GM12878 (cell line): ENCODE data around the gene CRKL. TPM values are rescaled to one million over a fixed set of nuclear protein-coding genes. Genes with fewer than 3 reads are reported as not detected.

Experiments used
- ATAC-seq: fragments of 200-7000 bp; cut with Tn5 transposase; 3 replicates; pipeline ENCODE4 v1.9.1; 2020; ENCODE audit warnings: mild to moderate bottlenecking, moderate library complexity
- BruUV-seq: library from RNA; stranded (reverse); fragments of 400-500 nt; replicated peaks from 2 replicates; lab custom pipeline; 2021; lab: Mats Ljungman, UMichigan
- CTCF ChIA-PET: fragments of 300-600 bp; sonication (Branson Sonifier 250); formaldehyde crosslinking; extraction: SDS; loops from one replicate; lab custom pipeline; 2021; ENCODE audit warnings: inconsistent platforms; lab: Yijun Ruan, JAX
- POLR2A ChIA-PET: fragments of 350-600 bp; formaldehyde crosslinking; extraction: SDS; loops from one replicate; lab custom pipeline; 2021; ENCODE audit warnings: inconsistent platforms; lab: Charles Lee
- RAD21 ChIA-PET: fragments of 300-600 bp; sonication (Branson Sonifier 250); formaldehyde crosslinking; loops from one replicate; lab custom pipeline; 2023; ENCODE audit warnings: antibody characterized with exemption; ENCODE audit not compliant: unreplicated experiment; lab: Charles Lee
- SMC1A ChIA-PET: fragments of 300-600 bp; sonication (Branson Sonifier 250); formaldehyde crosslinking; loops from one replicate; lab custom pipeline; 2023; ENCODE audit not compliant: unreplicated experiment, uncharacterized antibody; lab: Charles Lee
- DNase-seq: peaks from one replicate; pipeline ENCODE4 v3.0.0-alpha.2; 2011; ENCODE audit warnings: low read depth, low spot score
- FAIRE-seq: peaks from 3 replicates; lab custom pipeline; 2011; peaks lifted over from hg19 to GRCh38; lab: Jason Lieb, UNC
- H2AFZ ChIP-seq: 2 replicates; pipeline ENCODE4 v1.6.0; 2011; ENCODE audit warnings: low read depth, low read length, control low read depth; ENCODE audit not compliant: control insufficient read depth
- H3K27ac ChIP-seq: 2 replicates; pipeline ENCODE4 v1.5.1; 2011; ENCODE audit warnings: control low read depth; ENCODE audit not compliant: control insufficient read depth, insufficient read depth
- H3K27me3 ChIP-seq, 2 experiments: replicated peaks in 1 of 2; 2 replicates each; pipeline versions ENCODE4 v1.6.0 to v1.6.1; 2011; ENCODE audit warnings: low read length in 1 of 2; ENCODE audit not compliant: control insufficient read depth in 2 of 2, insufficient read depth in 2 of 2
- H3K36me3 ChIP-seq, 2 experiments: 2 replicates each; pipeline ENCODE4 v1.5.1; 2011; ENCODE audit warnings: low read length in 1 of 2; ENCODE audit not compliant: control insufficient read depth in 2 of 2, insufficient read depth in 2 of 2
- H3K4me1 ChIP-seq: 2 replicates; pipeline ENCODE4 v1.6.1; 2011; ENCODE audit warnings: mild to moderate bottlenecking, low read length, moderate library complexity, mixed read lengths; ENCODE audit not compliant: control insufficient read depth, insufficient read depth
- H3K4me2 ChIP-seq: 2 replicates; pipeline ENCODE4 v1.6.0; 2011; ENCODE audit warnings: control low read depth; ENCODE audit not compliant: control insufficient read depth, insufficient read depth
- H3K4me3 ChIP-seq: fragments of 200-600 bp; sonication (generic); 2 replicates; pipeline ENCODE4 v1.5.1; 2016
- H3K79me2 ChIP-seq: 2 replicates; pipeline ENCODE4 v1.6.0; 2011; ENCODE audit warnings: low read length; ENCODE audit not compliant: control insufficient read depth, insufficient read depth
- H3K9ac ChIP-seq: 2 replicates; pipeline ENCODE4 v1.8.0; 2011; ENCODE audit warnings: low read length, control low read depth, mixed read lengths; ENCODE audit not compliant: control insufficient read depth, insufficient read depth
- H3K9me3 ChIP-seq: replicated peaks from 3 replicates; pipeline ENCODE4 v1.5.1; 2011; ENCODE audit warnings: mild to moderate bottlenecking, low read length; ENCODE audit not compliant: control insufficient read depth, insufficient read depth
- H4K20me1 ChIP-seq: 2 replicates; pipeline ENCODE4 v1.6.0; 2011; ENCODE audit not compliant: control insufficient read depth, insufficient read depth
- ATF7 ChIP-seq: fragments of 450-650 bp; IDR thresholded peaks from 2 replicates; pipeline ENCODE4 v1.6.1; 2016; ENCODE audit warnings: low read depth, mild to moderate bottlenecking
- MLLT1 ChIP-seq: fragments of 450-650 bp; IDR thresholded peaks from 2 replicates; pipeline ENCODE4 v1.6.1; 2016; ENCODE audit warnings: mild to moderate bottlenecking
- NR2C1 ChIP-seq: fragments of 450-650 bp; IDR thresholded peaks from 2 replicates; pipeline ENCODE4 v1.6.1; 2017; ENCODE audit warnings: antibody characterized with exemption, mild to moderate bottlenecking, moderate library complexity
- PAX8 ChIP-seq: fragments of 450-650 bp; IDR thresholded peaks from 2 replicates; pipeline ENCODE4 v1.6.1; 2017; ENCODE audit warnings: mild to moderate bottlenecking, moderate library complexity
- POLR2AphosphoS5 ChIP-seq: IDR thresholded peaks from 2 replicates; pipeline ENCODE4 v1.6.1; 2011; ENCODE audit warnings: mild to moderate bottlenecking, low read length, inconsistent platforms
- SREBF1 ChIP-seq: IDR thresholded peaks from 2 replicates; pipeline ENCODE4 v1.6.1; 2012; ENCODE audit warnings: mild to moderate bottlenecking, low read length
- YY1 ChIP-seq: IDR thresholded peaks from 2 replicates; pipeline ENCODE4 v1.6.1; 2011; ENCODE audit warnings: low read depth, mild to moderate bottlenecking, low read length
- ZNF207 ChIP-seq: fragments of 450-650 bp; IDR thresholded peaks from 2 replicates; pipeline ENCODE4 v1.6.1; 2014; ENCODE audit warnings: antibody characterized with exemption, mild to moderate bottlenecking, borderline replicate concordance
- WGBS: methylation state at CpG from one replicate; pipeline ENCODE4 v1.1.6; 2016; ENCODE audit warnings: low lambda C conversion rate; ENCODE audit not compliant: insufficient replicate concordance, insufficient coverage; ENCODE audit errors: missing lambda C conversion rate; 5-methylcytosine and 5-hydroxymethylcytosine counted together
- in situ Hi-C: fragments of 300-500 bp; cut with MboI; formaldehyde crosslinking; loops from 9 replicates; pipeline ENCODE4 v1.14.3; 2018; ENCODE audit warnings: mixed read lengths
- intact Hi-C: fragments of 100-400 bp; cut with micrococcal nuclease; formaldehyde crosslinking; loops from one replicate; pipeline ENCODE4 v1.14.2; 2022; ENCODE audit not compliant: unreplicated experiment
- polyA plus RNA-seq, 11 experiments: library from polyadenylated mRNA; depleted of rRNA in 4 of 11; unstranded in 6 of 11; stranded (reverse) in 5 of 11; fragments of >200 nt; fragmentation: Nextera tagmentation in 4 of 11; fragmentation: Illumina TruSeq in 1 of 11; extraction: Ambion mirVana in 4 of 11; extraction: Trizol in 1 of 11; gene quantifications; 1 replicate in 1 of 11; 2 replicates in 10 of 11; pipeline versions ENCODE4 v1.2.1 to v1.2.3, GENCODE V29; 2011 to 2016; ENCODE audit warnings: inconsistent platforms in 2 of 11, missing spikeins in 2 of 11, low read depth in 1 of 11
- total RNA-seq, 4 experiments: library from RNA; depleted of rRNA in 3 of 4; stranded (reverse); fragments of >200 nt in 3 of 4; fragmentation: Illumina TruSeq in 1 of 4; extraction: Trizol in 1 of 4; gene quantifications; 2 replicates each; pipeline versions ENCODE4 v1.2.1 to v1.2.3, GENCODE V29; 2013 to 2021

CRKL gene
- total and polyA plus RNA-seq, 10 of the 15 experiments (the other 5 are each of a cell fraction or from before 2014, with no cell fraction given): 12.6 to 61.2 (median 32.7) TPM

DNA sequence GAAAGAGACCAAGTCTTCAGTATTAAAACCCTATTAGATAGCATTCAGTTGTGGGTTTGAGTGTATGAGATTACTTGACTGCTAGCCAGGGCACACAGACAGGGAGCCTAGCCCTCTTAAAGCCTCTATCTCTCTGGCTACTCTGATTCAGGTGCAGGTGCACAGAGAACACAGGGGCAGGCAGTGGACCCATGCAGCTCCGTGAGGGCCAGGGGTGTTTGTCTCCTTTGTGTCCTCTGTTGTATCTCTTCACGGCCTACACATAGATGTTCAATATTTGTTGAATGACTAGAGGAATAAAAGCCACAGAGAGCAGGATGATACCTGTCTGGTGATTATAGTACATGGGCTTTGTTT is 28.3 kb downstream of the CRKL start:
- ChIA-PET POLR2A (no interaction called here), RAD21 (no interaction called here), CTCF (no interaction called here), SMC1A (no interaction called here)
- no peak for DNase-seq
- no TSS peak for BruUV-seq
- in situ Hi-C loops (no loop called here), intact Hi-C loops (no loop called here)
- Histone ChIP-seq H3K27me3 (no peaks in the 10 kb centered on the region), H3K36me3 (peaks cover 11 to 23% of the 10 kb centered on the region in 2 experiments), H3K9me3 (no peaks in the 10 kb centered on the region), H3K4me3 (no peak overlapping the region), H4K20me1 (peaks cover under 1% of the 10 kb centered on the region; the same call in 1 of the 2 replicates), H3K27ac (no peak overlapping the region), H3K9ac (no peak overlapping the region), H3K4me2 (no peak overlapping the region), H3K4me1 (no peaks in the 10 kb centered on the region), H2AFZ (no peak overlapping the region), H3K79me2 (peaks cover 73% of the 10 kb centered on the region)
- FAIRE-seq: no peak
- no peak for ATAC-seq
- no peak for TF ChIP-seq PAX8
- WGBS: 98% methylated on average over 2 of the region's 2 CpGs

DNA sequence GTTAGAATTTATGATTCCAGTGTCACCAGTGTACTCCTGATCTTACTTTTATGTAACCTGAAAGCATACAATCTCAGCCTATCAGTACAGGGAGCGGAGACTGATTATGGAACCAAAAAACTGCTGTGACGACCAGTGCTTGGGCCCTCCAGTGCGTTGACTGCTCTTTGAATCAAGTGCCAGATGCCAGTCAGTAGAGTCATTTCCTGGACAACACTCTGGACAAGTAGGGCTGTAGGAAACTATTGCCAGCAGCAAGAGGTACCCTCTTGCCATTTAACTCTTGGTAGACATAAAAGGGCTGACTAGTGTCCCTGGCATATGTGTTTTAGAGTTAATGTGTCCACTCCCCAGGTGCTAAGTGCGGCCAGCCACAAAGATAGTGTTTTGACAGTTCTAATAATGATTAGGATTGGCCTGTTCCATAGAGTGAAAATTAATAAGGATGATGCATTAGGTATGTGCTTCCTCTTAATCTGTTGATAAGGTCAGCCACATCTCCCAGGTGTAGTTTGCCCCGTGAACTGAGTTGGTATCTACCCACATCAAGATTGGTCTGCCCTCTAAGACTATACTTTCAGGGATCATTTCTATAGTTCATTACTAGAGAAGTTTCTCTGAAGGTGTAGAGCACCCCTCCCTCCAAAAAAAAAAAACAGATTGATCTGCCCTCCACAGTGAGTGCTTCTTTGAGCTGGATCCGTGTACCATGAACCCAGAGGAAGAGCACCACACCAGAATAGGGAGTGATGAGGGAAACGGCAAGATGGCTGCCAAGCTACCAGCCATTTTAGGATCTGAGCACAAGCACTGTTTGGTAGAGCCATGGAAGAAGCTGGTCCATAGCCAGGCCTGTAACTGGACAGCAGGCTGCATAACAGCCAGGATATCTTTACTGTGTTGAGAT is 29.1 kb downstream of the CRKL start:
- RAD21 ChIA-PET: no interaction called here
- no peak overlapping the region for H3K4me2 ChIP-seq
- no peak for FAIRE-seq

More for the DNA sequence above, 29.1 kb downstream of the CRKL start:
- Histone ChIP-seq H3K9me3 (no peaks in the 10 kb centered on the region), H3K4me3 (no peak overlapping the region), H3K79me2 (peaks cover 66% of the 10 kb centered on the region), H3K9ac (no peak overlapping the region), H3K27ac (no peak overlapping the region), H3K36me3 (peaks cover 18 to 23% of the 10 kb centered on the region in 2 experiments), H2AFZ (no peak overlapping the region), H4K20me1 (no peaks in the 10 kb centered on the region; the same call in 1 of the 2 replicates), H3K4me1 (no peaks in the 10 kb centered on the region), H3K27me3 (no peaks in the 10 kb centered on the region)
- CTCF ChIA-PET: no interaction called here
- DNase-seq (no peak), ATAC-seq (no peak)
- WGBS: 68% methylated on average over 7 of the region's 7 CpGs
- BruUV-seq: no TSS peak
- POLR2A ChIA-PET: interaction anchor here (1.5 kb wide), 1 partner anchor 10 kb away, joined by 6 read pairs; no protein-coding TSS in a partner anchor
- SMC1A ChIA-PET: no interaction called here
- intact Hi-C loops (no loop called here), in situ Hi-C loops (no loop called here)
- no peak for TF ChIP-seq SREBF1
- TF ChIP-seq ZNF207: no peak
- TF ChIP-seq NR2C1: no peak
- peak; percentile 86 for TF ChIP-seq YY1
- TF ChIP-seq MLLT1: no peak
- no peak for TF ChIP-seq ATF7
- no peak for TF ChIP-seq POLR2AphosphoS5
